Inflammatory macrophage treated with lipopolysaccharide for 4 hours (primary cell): Measurements from ENCODE around the gene ACTN3.
"Not testable (repeated sequence)": the region's sequence is repeated elsewhere in the genome, so short reads cannot be mapped to it uniquely, and the experiment has no call there.

Experiments
- DNase-seq: peaks from one replicate; pipeline ENCODE4 v3.0.0-alpha.2; 2020

ACTN3 gene

GRCh38 chr11:66603072-66603471, 56.4 kb downstream of the ACTN3 start:
- no peak for DNase-seq

DNA sequence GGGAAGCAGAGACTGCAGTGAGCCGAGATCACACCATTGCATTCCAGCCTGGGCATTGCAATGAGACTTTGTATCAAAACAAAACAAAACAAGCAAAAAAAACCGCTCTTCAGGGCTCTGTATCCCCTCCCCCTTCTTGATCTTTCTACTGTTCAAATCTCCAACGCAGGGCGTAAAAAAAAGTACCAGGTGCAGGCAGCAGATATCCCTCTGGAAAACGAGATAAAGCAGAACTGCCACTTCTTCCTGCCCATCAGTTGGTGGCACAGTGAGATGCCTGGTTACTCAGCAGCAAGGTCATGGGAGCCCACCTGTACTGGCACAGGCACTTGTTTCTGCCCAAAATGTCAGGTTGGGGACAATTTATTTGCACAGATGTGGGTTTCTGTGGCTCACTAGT, 57.5 kb downstream of the ACTN3 start:
- DNase-seq, result no peak

DNA sequence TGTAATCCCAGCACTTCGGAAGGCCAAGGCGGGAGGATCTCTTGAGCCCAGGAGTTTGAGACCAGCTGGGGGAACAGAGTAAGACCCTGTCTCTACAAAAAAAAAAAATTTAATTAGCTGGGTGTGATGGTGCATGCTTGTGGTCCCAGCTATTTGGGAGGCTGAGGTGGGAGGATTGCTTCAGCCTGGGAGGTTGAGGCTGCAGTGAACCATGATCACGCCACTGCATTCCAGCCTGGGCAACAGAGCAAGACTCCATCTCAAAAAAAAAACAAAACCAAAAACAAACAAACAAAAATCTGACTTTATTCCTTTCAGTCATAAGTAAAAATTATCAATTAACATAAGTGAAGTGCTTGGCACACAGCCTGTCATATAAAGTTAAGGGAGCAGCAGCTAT, 59.9 kb downstream of the ACTN3 start:
- not testable (repeated sequence) for DNase-seq

GRCh38 chr11:66607126-66607834, 60.6 kb downstream of the ACTN3 start:
- peak; percentile 67 for DNase-seq

DNA sequence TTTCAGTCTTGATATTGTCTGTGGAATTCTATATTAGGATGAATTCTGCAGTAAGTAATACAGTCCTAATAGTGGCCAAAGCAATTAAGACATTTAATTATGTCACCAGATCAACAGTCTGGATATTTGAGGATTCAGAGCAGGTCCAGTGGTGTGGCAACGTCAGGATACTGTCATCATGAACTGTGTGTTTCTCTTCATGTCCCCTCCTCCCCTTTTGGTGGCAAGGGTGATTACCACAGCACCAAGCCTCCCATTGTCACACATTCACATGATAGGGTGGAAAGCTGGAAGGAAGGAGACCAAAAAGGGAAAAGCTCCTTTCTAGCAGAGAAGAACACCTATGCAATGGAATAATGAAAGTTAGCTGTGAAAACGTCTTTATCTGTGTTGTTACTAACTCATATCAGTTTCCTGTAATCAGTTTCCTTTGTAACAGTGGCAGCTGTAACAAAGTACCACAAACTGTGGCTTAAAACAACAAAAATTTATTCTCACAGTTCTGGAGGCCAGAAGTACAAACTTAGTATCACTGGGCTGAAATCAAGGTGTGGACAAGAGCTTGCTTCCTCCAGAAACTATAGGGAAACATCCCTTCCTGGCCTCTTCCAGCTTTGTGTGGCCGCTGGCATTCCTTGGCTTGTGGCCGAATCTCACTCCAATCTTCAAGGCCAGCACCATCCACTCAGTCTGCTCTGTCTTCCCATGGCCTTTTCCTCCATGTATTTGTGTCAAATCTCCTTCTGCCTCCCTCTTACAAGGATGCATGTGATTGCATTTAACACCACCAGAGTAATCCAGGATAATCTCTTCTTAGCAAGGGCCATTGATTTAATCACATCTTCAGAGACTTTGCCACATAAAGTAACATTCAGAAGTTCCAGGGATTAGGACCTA, 63.3 kb downstream of the ACTN3 start:
- DNase-seq, result peak; percentile 55

DNA sequence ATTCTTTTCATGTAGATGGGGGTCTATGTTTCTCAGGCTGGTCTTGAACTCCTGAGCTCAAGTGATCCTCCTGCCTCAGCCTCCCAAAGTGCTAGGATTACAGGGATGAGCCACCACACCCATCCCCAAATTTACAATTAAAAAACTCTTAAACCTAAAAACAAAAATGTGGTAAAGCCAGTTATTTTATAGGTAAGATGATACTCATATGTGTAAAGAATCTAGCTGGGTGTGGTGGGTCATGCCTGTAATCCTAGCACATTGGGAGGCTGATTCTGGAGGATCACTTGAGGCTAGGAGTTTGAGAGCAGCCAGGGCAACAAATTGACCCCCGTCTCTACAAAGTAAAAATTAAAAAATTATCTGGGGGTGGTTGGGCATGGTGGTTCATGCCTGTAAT, 65.8 kb downstream of the ACTN3 start:
- no peak for DNase-seq
